Peyer's patch (tissue), 4 donors: ENCODE measurements around the gene PLD5. TPM values are rescaled to one million over a fixed set of nuclear protein-coding genes. Genes with fewer than 3 reads are reported as not detected.

ENCODE experiments used
- DNase-seq, 3 donors: peaks; one replicate each; pipeline ENCODE4 v3.0.0-alpha.2; 2017 to 2019
- H3K27ac ChIP-seq, 4 donors: fragments of 200-600 bp; sonication (generic); one replicate each; pipeline ENCODE4 v1.5.1; 2016 to 2019
- H3K27me3 ChIP-seq, 2 donors: fragments of 200-600 bp; sonication (generic); one replicate each; pipeline ENCODE4 v1.5.1; 2019
- H3K36me3 ChIP-seq, 3 donors: fragments of 200-600 bp; sonication (generic); one replicate each; pipeline ENCODE4 v1.5.1; 2016 to 2019
- H3K4me1 ChIP-seq, 4 donors: fragments of 200-600 bp; sonication (generic); one replicate each; pipeline ENCODE4 v1.5.1; 2016 to 2019
- H3K4me3 ChIP-seq, 4 donors: fragments of 200-600 bp; sonication (generic); 1 replicate in 3 of 4; 2 replicates in 1 of 4; pipeline ENCODE4 v1.5.1; 2016 to 2019; ENCODE audit warnings: mild to moderate bottlenecking in 1 of 4
- H3K9me3 ChIP-seq, 4 donors: fragments of 200-600 bp; sonication (generic); one replicate each; pipeline ENCODE4 v1.5.1; 2016 to 2019; ENCODE audit warnings: mild to moderate bottlenecking in 1 of 4
- POLR2A ChIP-seq, 2 donors: fragments of 450-650 bp; IDR thresholded peaks; one replicate each; pipeline ENCODE4 v1.5.1; 2017; ENCODE audit warnings: antibody characterized with exemption in 2 of 2, mild to moderate bottlenecking in 2 of 2, moderate library complexity in 2 of 2
- total RNA-seq, 4 donors: library from RNA; depleted of rRNA; stranded (reverse); fragments of >200 nt; gene quantifications; one replicate each; pipeline ENCODE4 v1.1.0, GENCODE V29; 2016
- TF ChIP-seq, protein P1 (sequence below), 6 experiments: fragments of 450-650 bp in 4 of 6; fragments of 200-600 bp in 2 of 6; sonication (generic) in 1 of 6; IDR thresholded peaks; one replicate each; pipeline ENCODE4 v1.5.1; 2017 to 2019; ENCODE audit warnings: antibody characterized with exemption in 6 of 6, mild to moderate bottlenecking in 3 of 6, moderate library complexity in 1 of 6

PLD5 gene
- total RNA-seq, 4 donors from 2014 or later: 0.67 TPM; not detected in 3

DNA sequence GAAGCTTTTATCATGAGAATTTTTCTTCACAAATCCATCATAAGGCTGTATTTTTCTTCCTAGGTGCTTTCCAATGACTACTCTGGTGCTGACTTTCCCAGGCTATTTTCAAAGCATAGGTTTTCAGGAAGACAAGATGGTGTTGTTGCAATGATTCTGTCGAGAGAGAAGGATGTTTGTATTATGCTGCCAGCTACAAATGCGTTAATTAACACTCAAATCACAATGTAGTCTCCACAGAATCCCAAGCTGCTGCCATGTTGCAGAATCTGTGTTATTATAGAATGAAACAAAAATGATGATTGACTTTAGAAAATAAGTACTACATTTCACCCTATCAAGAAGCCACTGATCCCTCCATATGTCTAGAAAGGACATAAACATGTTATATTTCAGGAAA lies 346.1 kb downstream of the PLD5 start:
- no peak for DNase-seq
- H3K4me3 ChIP-seq: no peak overlapping the region
- no peaks in the 10 kb centered on the region for H3K9me3 ChIP-seq
- no peak overlapping the region for H3K27ac ChIP-seq
- no peak for TF ChIP-seq POLR2A (IDR thresholded peaks at IDR 0.05)
- TF ChIP-seq, protein P1, sequence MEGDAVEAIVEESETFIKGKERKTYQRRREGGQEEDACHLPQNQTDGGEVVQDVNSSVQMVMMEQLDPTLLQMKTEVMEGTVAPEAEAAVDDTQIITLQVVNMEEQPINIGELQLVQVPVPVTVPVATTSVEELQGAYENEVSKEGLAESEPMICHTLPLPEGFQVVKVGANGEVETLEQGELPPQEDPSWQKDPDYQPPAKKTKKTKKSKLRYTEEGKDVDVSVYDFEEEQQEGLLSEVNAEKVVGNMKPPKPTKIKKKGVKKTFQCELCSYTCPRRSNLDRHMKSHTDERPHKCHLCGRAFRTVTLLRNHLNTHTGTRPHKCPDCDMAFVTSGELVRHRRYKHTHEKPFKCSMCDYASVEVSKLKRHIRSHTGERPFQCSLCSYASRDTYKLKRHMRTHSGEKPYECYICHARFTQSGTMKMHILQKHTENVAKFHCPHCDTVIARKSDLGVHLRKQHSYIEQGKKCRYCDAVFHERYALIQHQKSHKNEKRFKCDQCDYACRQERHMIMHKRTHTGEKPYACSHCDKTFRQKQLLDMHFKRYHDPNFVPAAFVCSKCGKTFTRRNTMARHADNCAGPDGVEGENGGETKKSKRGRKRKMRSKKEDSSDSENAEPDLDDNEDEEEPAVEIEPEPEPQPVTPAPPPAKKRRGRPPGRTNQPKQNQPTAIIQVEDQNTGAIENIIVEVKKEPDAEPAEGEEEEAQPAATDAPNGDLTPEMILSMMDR (IDR thresholded peaks at IDR 0.05): no peak
- no peaks in the 10 kb centered on the region for H3K4me1 ChIP-seq
- no peaks in the 10 kb centered on the region for H3K27me3 ChIP-seq
- no peaks in the 10 kb centered on the region for H3K36me3 ChIP-seq

DNA sequence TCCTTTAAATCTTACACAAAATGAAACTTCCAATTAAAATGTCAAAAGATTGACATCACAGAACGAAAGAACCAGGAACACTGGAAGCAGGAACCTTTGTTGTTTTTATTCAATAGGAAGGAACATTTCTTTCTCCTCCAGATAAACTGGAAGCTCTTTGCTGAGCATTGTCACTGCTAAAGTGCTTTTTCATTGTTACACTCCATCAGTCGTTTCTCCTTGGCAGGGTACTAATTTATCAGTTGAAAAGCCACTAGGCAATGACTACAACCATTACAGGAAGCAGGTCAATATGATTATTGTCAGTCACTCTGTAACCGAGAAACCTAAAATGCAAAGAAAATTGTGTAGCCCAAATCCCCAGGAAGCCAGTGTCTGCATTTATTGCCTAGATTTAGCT lies 362.4 kb downstream of the PLD5 start:
- Histone ChIP-seq H3K4me3 (no peak overlapping the region), H3K27ac (no peak overlapping the region), H3K4me1 (no peaks in the 10 kb centered on the region), H3K27me3 (no peaks in the 10 kb centered on the region), H3K9me3 (no peaks in the 10 kb centered on the region), H3K36me3 (no peaks in the 10 kb centered on the region)
- no peak for DNase-seq
- TF ChIP-seq, protein P1 (IDR thresholded peaks at IDR 0.05): no peak
- TF ChIP-seq POLR2A (IDR thresholded peaks at IDR 0.05): no peak

DNA sequence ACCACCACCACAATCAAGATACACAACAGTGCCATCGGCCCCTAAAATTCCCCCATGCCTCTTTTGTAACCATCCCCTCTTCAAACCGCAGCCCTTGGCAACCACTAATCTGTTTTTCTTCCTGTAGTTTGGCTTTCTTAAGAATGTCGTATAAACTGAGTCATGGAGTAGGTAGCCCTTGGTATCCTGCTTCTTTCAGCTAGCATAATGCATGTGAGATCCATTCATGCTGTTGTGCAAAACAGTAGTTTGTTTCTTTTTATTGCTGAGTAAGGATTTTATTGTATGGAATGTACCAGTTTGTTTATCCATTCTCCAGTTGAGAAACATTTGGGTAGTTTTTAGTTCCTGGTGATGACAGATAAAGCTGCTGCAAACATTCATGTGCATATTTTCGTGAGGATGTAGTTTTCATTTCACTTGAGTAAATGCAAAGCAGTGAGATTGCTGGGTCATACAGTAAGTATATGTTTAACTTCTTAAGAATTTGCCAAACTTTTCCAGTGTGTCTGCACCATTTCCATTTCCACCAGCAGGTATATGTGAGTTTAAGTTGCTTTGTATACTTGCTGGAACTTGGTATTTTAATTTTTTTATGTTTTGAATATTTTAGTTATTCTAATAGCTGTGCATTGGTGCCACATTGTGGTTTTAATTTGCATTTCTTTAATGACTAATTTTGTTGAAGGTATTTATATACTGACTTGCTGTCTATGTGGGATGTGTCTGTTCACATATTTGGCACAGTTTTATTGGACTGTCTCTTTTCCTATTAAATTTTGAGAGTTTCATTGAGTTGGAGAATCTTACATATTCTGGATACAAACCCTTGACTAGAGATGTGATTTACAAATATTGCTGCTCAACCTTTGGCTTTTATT lies 377.2 kb downstream of the PLD5 start:
- TF ChIP-seq, protein P1 (IDR thresholded peaks at IDR 0.05): no peak
- no peak for TF ChIP-seq POLR2A (IDR thresholded peaks at IDR 0.05)
- Histone ChIP-seq H3K27ac (no peak overlapping the region), H3K4me3 (no peak overlapping the region), H3K27me3 (no peaks in the 10 kb centered on the region), H3K4me1 (no peaks in the 10 kb centered on the region), H3K9me3 (no peaks in the 10 kb centered on the region), H3K36me3 (no peaks in the 10 kb centered on the region)
- no peak for DNase-seq

DNA sequence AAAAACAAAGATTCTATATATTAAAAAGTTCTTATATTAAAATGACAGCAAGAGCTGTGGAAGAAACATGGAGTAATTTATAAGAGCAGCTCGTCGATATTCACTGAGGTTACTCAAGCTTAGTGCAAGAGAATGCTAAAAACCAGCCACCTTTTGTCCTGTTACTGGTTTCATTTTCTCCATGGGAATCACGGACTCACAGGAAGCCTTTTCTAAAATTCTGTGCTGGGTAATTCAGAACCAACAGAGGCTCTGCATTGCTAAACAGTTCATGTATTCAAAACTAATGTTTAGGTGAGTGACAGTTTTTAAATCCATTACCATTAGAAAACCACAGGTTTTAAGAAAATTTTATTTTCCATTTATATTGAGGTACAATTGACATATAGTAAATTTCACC lies 377.8 kb downstream of the PLD5 start:
- Histone ChIP-seq H3K9me3 (no peaks in the 10 kb centered on the region), H3K4me1 (no peaks in the 10 kb centered on the region)

DNA sequence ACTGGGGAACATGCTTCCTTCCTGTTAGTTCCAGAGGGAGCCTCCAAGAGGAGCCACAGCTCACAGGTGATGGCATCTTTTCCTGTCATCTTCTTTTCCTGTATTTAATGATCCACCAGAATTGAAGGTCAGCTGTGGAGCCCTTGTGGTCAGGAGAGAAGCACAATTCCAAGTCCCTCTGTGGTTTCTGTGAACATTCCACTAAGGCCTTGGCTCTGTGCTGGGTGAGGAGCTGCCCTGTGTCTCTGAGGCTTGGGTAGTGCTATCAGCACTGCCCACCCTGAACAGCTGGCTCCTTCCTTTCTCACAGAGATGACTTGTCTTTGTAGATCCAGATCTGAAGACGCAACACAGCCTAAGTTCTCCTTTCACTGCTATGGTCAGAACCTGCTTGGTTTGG lies 383.7 kb downstream of the PLD5 start:
- DNase-seq: no peak
- Histone ChIP-seq H3K4me3 (no peak overlapping the region), H3K36me3 (no peaks in the 10 kb centered on the region), H3K4me1 (no peaks in the 10 kb centered on the region), H3K9me3 (no peaks in the 10 kb centered on the region), H3K27me3 (no peaks in the 10 kb centered on the region), H3K27ac (no peak overlapping the region)
- TF ChIP-seq, protein P1 (IDR thresholded peaks at IDR 0.05): no peak
- TF ChIP-seq POLR2A (IDR thresholded peaks at IDR 0.05): no peak

More for the DNA sequence above, 377.8 kb downstream of the PLD5 start:
- TF ChIP-seq, protein P1 (IDR thresholded peaks at IDR 0.05): no peak
- TF ChIP-seq POLR2A (IDR thresholded peaks at IDR 0.05): no peak
- no peak overlapping the region for H3K4me3 ChIP-seq
- H3K27me3 ChIP-seq: no peaks in the 10 kb centered on the region
- no peak overlapping the region for H3K27ac ChIP-seq
- DNase-seq: no peak
- no peaks in the 10 kb centered on the region for H3K36me3 ChIP-seq
